Measurements from ENCODE around the gene TRAF4.
A peak's percentile ranks its signal among the peaks of the same experiment; 100 is the strongest.

The TRAF4 gene

GRCh38 chr17:28743243-28744103, at the start of gene TRAF4:
Gene TRAF4, plus strand, starts transcription at chr17:28744011. Its CDS starts 102 bp downstream, at chr17:28744113.
- DNase-seq (peak; percentile 78 to 79), ATAC-seq (peak; percentile 87)
- Mint-ChIP-seq H3K4me1 (peaks cover 76% of the 10 kb centered on the region), H3K4me3 (peak within 1 kb of the TSS; percentile 96), H3K9me3 (no peaks in the 10 kb centered on the region), H3K27me3 (no peaks in the 10 kb centered on the region), H3K27ac (peak within 1 kb of the TSS; percentile 93 to 95)

- ATAC-seq = no peak
- H3K27me3 Mint-ChIP-seq = no peaks in the 10 kb centered on the region
- DNase-seq = no peak
- H3K4me1 Mint-ChIP-seq = no peaks in the 10 kb centered on the region
- H3K4me3 Mint-ChIP-seq = no peak overlapping the region
- H3K9me3 Mint-ChIP-seq = no peaks in the 10 kb centered on the region
- H3K27ac Mint-ChIP-seq = no peak overlapping the region
Measured at GRCh38 chr17:28698253-28698941, 45.4 kb upstream of the TRAF4 start.

- Mint-ChIP-seq H3K4me3 (no peak overlapping the region), H3K27me3 (no peaks in the 10 kb centered on the region), H3K27ac (no peak overlapping the region), H3K4me1 (no peaks in the 10 kb centered on the region), H3K9me3 (no peaks in the 10 kb centered on the region)
- ATAC-seq = no peak
- no peak for DNase-seq
Measured at GRCh38 chr17:28700278-28700677, 43.5 kb upstream of the TRAF4 start.

- no peak overlapping the region for H3K4me3 Mint-ChIP-seq
- no peaks in the 10 kb centered on the region for H3K27me3 Mint-ChIP-seq
- no peak for DNase-seq
- H3K4me1 Mint-ChIP-seq = no peaks in the 10 kb centered on the region
- H3K27ac Mint-ChIP-seq = no peak overlapping the region
- no peaks in the 10 kb centered on the region for H3K9me3 Mint-ChIP-seq
- no peak for ATAC-seq
Measured at GRCh38 chr17:28700830-28701492, 42.9 kb upstream of the TRAF4 start.

- no peaks in the 10 kb centered on the region for H3K27me3 Mint-ChIP-seq
- no peak overlapping the region for H3K4me3 Mint-ChIP-seq
- DNase-seq (no peak), ATAC-seq (no peak)
- H3K9me3 Mint-ChIP-seq = no peaks in the 10 kb centered on the region
- peak overlapping the region in 1 of 2 donors; percentile 47 for H3K27ac Mint-ChIP-seq
- no peaks in the 10 kb centered on the region for H3K4me1 Mint-ChIP-seq
Measured at GRCh38 chr17:28702026-28702751, 41.6 kb upstream of the TRAF4 start.

GRCh38 chr17:28702752-28703150, 41.1 kb upstream of the TRAF4 start:
- DNase-seq = no peak
- H3K9me3 Mint-ChIP-seq = no peaks in the 10 kb centered on the region
- no peaks in the 10 kb centered on the region for H3K4me1 Mint-ChIP-seq
- H3K27me3 Mint-ChIP-seq = no peaks in the 10 kb centered on the region
- no peak overlapping the region for H3K27ac Mint-ChIP-seq
- no peak overlapping the region for H3K4me3 Mint-ChIP-seq
- ATAC-seq = no peak

GRCh38 chr17:28703552-28704218, 40.1 kb upstream of the TRAF4 start:
- H3K4me1 Mint-ChIP-seq = no peaks in the 10 kb centered on the region
- H3K27me3 Mint-ChIP-seq = no peaks in the 10 kb centered on the region
- H3K9me3 Mint-ChIP-seq = no peaks in the 10 kb centered on the region
- peak overlapping the region in 1 of 2 donors; percentile 3 for H3K27ac Mint-ChIP-seq
- DNase-seq (no peak), ATAC-seq (no peak)
- H3K4me3 Mint-ChIP-seq = no peak overlapping the region

GRCh38 chr17:28704219-28704858, 39.5 kb upstream of the TRAF4 start:
- H3K4me3 Mint-ChIP-seq = no peak overlapping the region
- H3K27me3 Mint-ChIP-seq = no peaks in the 10 kb centered on the region
- DNase-seq (no peak), ATAC-seq (peak; percentile 11)
- no peaks in the 10 kb centered on the region for H3K4me1 Mint-ChIP-seq
- H3K27ac Mint-ChIP-seq = peak overlapping the region in 1 of 2 donors; percentile 3
- no peaks in the 10 kb centered on the region for H3K9me3 Mint-ChIP-seq

- H3K9me3 Mint-ChIP-seq = no peaks in the 10 kb centered on the region
- no peak overlapping the region for H3K4me3 Mint-ChIP-seq
- H3K27me3 Mint-ChIP-seq = no peaks in the 10 kb centered on the region
- DNase-seq = no peak
- ATAC-seq = peak; percentile 11
- H3K27ac Mint-ChIP-seq = peak overlapping the region in 1 of 2 donors; percentile 80
- H3K4me1 Mint-ChIP-seq = no peaks in the 10 kb centered on the region
Measured at GRCh38 chr17:28705074-28705659, 38.6 kb upstream of the TRAF4 start.

- DNase-seq (no peak), ATAC-seq (no peak)
- H3K4me1 Mint-ChIP-seq = peaks cover 6% of the 10 kb centered on the region
- H3K9me3 Mint-ChIP-seq = no peaks in the 10 kb centered on the region
- no peaks in the 10 kb centered on the region for H3K27me3 Mint-ChIP-seq
- peak overlapping the region; percentile 17 to 19 for H3K27ac Mint-ChIP-seq
- no peak overlapping the region for H3K4me3 Mint-ChIP-seq
Measured at GRCh38 chr17:28705728-28706334, 38.0 kb upstream of the TRAF4 start.

GRCh38 chr17:28706471-28707338, 37.1 kb upstream of the TRAF4 start:
- H3K4me1 Mint-ChIP-seq = peaks cover 8% of the 10 kb centered on the region
- H3K9me3 Mint-ChIP-seq = no peaks in the 10 kb centered on the region
- no peak overlapping the region for H3K4me3 Mint-ChIP-seq
- no peaks in the 10 kb centered on the region for H3K27me3 Mint-ChIP-seq
- DNase-seq (no peak), ATAC-seq (no peak)
- H3K27ac Mint-ChIP-seq = no peak overlapping the region

GRCh38 chr17:28707339-28707720, 36.5 kb upstream of the TRAF4 start:
- ATAC-seq (no peak), DNase-seq (no peak)
- H3K27ac Mint-ChIP-seq = peak overlapping the region in 1 of 2 donors; percentile 2
- H3K27me3 Mint-ChIP-seq = no peaks in the 10 kb centered on the region
- no peaks in the 10 kb centered on the region for H3K9me3 Mint-ChIP-seq
- no peak overlapping the region for H3K4me3 Mint-ChIP-seq
- peaks cover 15% of the 10 kb centered on the region for H3K4me1 Mint-ChIP-seq

Data from stimulated activated naive CD8-positive, alpha-beta T cell treated with anti-CD3 and anti-CD28 coated beads, Interleukin-15, amount 100 ng/mL, for 72 hours (primary cell).